GM13976 (cell line): ENCODE results near the gene YWHAB.

ENCODE experiments used
- DNase-seq: peaks from one replicate; pipeline ENCODE4 v3.0.0; 2012; ENCODE audit warnings: low spot score
- CTCF ChIP-seq: IDR thresholded peaks from 2 replicates; pipeline ENCODE4 v1.5.1; 2012; ENCODE audit warnings: borderline replicate concordance, mild to moderate bottlenecking; ENCODE audit not compliant: insufficient read depth; ENCODE audit errors: extremely low read depth, missing control alignments, control extremely low read depth
- in situ Hi-C: fragments of 300-500 bp; cut with MboI; formaldehyde crosslinking; loops from one replicate; pipeline ENCODE4 v1.12.0; 2022; ENCODE audit warnings: low sequenced_read_pairs, mixed read lengths, inconsistent platforms; ENCODE audit not compliant: unreplicated experiment

Gene YWHAB

GRCh38 chr20:44955270-44955669, 69.8 kb downstream of the YWHAB start:
- no peak for TF ChIP-seq CTCF
- in situ Hi-C loops, result no loop called here
- no peak for DNase-seq

- DNase-seq, result no peak
- TF ChIP-seq CTCF, result no peak
- in situ Hi-C loops, result no loop called here
Measured at GRCh38 chr20:44956410-44956809, 70.9 kb downstream of the YWHAB start.
